HL-60 (cell line): ENCODE data around the gene ROBO1.

Experiments used
- POLR2AphosphoS5 ChIP-seq: IDR thresholded peaks from 2 replicates; pipeline ENCODE4 v1.6.1; 2012; ENCODE audit warnings: low read depth
- TF ChIP-seq, protein P1 (sequence below): IDR thresholded peaks from one replicate; pipeline ENCODE4 v1.5.1; 2011; ENCODE audit warnings: low read length, control low read depth, inconsistent platforms; ENCODE audit not compliant: insufficient read depth

- TF ChIP-seq, protein P1, sequence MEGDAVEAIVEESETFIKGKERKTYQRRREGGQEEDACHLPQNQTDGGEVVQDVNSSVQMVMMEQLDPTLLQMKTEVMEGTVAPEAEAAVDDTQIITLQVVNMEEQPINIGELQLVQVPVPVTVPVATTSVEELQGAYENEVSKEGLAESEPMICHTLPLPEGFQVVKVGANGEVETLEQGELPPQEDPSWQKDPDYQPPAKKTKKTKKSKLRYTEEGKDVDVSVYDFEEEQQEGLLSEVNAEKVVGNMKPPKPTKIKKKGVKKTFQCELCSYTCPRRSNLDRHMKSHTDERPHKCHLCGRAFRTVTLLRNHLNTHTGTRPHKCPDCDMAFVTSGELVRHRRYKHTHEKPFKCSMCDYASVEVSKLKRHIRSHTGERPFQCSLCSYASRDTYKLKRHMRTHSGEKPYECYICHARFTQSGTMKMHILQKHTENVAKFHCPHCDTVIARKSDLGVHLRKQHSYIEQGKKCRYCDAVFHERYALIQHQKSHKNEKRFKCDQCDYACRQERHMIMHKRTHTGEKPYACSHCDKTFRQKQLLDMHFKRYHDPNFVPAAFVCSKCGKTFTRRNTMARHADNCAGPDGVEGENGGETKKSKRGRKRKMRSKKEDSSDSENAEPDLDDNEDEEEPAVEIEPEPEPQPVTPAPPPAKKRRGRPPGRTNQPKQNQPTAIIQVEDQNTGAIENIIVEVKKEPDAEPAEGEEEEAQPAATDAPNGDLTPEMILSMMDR = no peak
- no peak for TF ChIP-seq POLR2AphosphoS5
Measured at GRCh38 chr3:79491029-79491641, 276.7 kb downstream of the ROBO1 start.
